Measurements from ENCODE around the gene CSNK1D. TPM values are rescaled to one million over a fixed set of nuclear protein-coding genes. Genes with fewer than 3 reads are reported as not detected.
"Not testable (repeated sequence)": the region's sequence is repeated elsewhere in the genome, so short reads cannot be mapped to it uniquely, and the experiment has no call there.

CSNK1D gene
- total RNA-seq, 1 donor from 2014 or later = 170 TPM

GRCh38 chr17:82216301-82217119, 57.0 kb downstream of the CSNK1D start:
- peak; percentile 85 for DNase-seq (ENCODE audit: low spot score)

- DNase-seq (ENCODE audit: low spot score) = no peak
These were observed 57.6 kb downstream of the CSNK1D start for GRCh38 chr17:82215972-82216300.

GRCh38 chr17:82215095-82215971, 58.2 kb downstream of the CSNK1D start:
- DNase-seq (ENCODE audit: low spot score) = no peak

- peak; percentile 45 for DNase-seq (ENCODE audit: low spot score)
These were observed 59.4 kb downstream of the CSNK1D start for GRCh38 chr17:82214012-82214628.

- peak; percentile 50 for DNase-seq (ENCODE audit: low spot score)
These were observed 60.1 kb downstream of the CSNK1D start for GRCh38 chr17:82213251-82214011.

GRCh38 chr17:82212331-82213250, 60.9 kb downstream of the CSNK1D start, which contains the start of gene CCDC57:
Gene CCDC57, minus strand, starts transcription at chr17:82212842. Its CDS starts 10,898 bp downstream, at chr17:82201944.
- DNase-seq (ENCODE audit: low spot score) = peak; percentile 82

GRCh38 chr17:82210655-82211054, 62.8 kb downstream of the CSNK1D start:
- not testable (repeated sequence) for DNase-seq (ENCODE audit: low spot score)

GRCh38 chr17:82205720-82206508, 67.6 kb downstream of the CSNK1D start:
- DNase-seq (ENCODE audit: low spot score) = peak; percentile 89

GRCh38 chr17:82204831-82205719, 68.4 kb downstream of the CSNK1D start:
- DNase-seq (ENCODE audit: low spot score) = no peak

- DNase-seq (ENCODE audit: low spot score) = no peak
These were observed 69.6 kb downstream of the CSNK1D start for GRCh38 chr17:82203920-82204319.

- DNase-seq (ENCODE audit: low spot score) = no peak
These were observed 70.5 kb downstream of the CSNK1D start for GRCh38 chr17:82202981-82203380.

GRCh38 chr17:82201498-82201910, 72.0 kb downstream of the CSNK1D start:
- DNase-seq (ENCODE audit: low spot score) = no peak

GRCh38 chr17:82200743-82201497, 72.6 kb downstream of the CSNK1D start:
- no peak for DNase-seq (ENCODE audit: low spot score)

GRCh38 chr17:82200135-82200534, 73.4 kb downstream of the CSNK1D start:
- DNase-seq (ENCODE audit: low spot score) = no peak

GRCh38 chr17:82199496-82199895, 74.0 kb downstream of the CSNK1D start:
- no peak for DNase-seq (ENCODE audit: low spot score)

- DNase-seq (ENCODE audit: low spot score) = no peak
These were observed 75.4 kb downstream of the CSNK1D start for GRCh38 chr17:82198092-82198491.

Measured in ureter (tissue), 1 donor.